CD4-positive, alpha-beta T cell (primary cell): Measurements from ENCODE around the gene CDH13. TPM values are rescaled to one million over a fixed set of nuclear protein-coding genes. Genes with fewer than 3 reads are reported as not detected.

ENCODE experiments used
- ATAC-seq: fragments of 200-7000 bp; cut with Tn5 transposase; one replicate; pipeline ENCODE4 v1.10.0; 2022; ENCODE audit warnings: mild to moderate bottlenecking; ENCODE audit not compliant: poor library complexity
- CTCF ChIA-PET: fragments of 350-600 bp; sonication (Branson Sonifier 250); formaldehyde crosslinking; loops from one replicate; lab custom pipeline; 2021; ENCODE audit warnings: antibody characterized with exemption, inconsistent platforms; lab: Charles Lee
- POLR2A ChIA-PET: fragments of 350-600 bp; sonication (Branson Sonifier 250); formaldehyde crosslinking; loops from one replicate; lab custom pipeline; 2021; ENCODE audit warnings: antibody characterized with exemption, inconsistent platforms; lab: Charles Lee
- DNase-seq, 14 experiments: peaks; one replicate each; pipeline ENCODE4 v3.0.0-alpha.2; 2013 to 2020; ENCODE audit warnings: mixed read lengths in 2 of 14
- H3K27ac ChIP-seq, 2 donors: one replicate each; pipeline versions ENCODE4 v1.5.1 to v1.7.0; 2013; ENCODE audit warnings: low read length in 2 of 2, low read depth in 1 of 2, mild to moderate bottlenecking in 1 of 2
- H3K27me3 ChIP-seq, 2 experiments: 1 replicate in 1 of 2; 2 replicates in 1 of 2; pipeline versions ENCODE4 v1.6.1 to v1.7.0; 2013; ENCODE audit warnings: low read length in 2 of 2, control low read depth in 1 of 2, mild to moderate bottlenecking in 1 of 2, moderate library complexity in 1 of 2; ENCODE audit not compliant: insufficient read depth in 2 of 2, control insufficient read depth in 1 of 2
- H3K36me3 ChIP-seq: one replicate; pipeline ENCODE4 v1.6.1; 2013; ENCODE audit warnings: low read length, control low read depth; ENCODE audit not compliant: insufficient read depth
- H3K4me1 ChIP-seq: one replicate; pipeline ENCODE4 v1.6.1; 2013; ENCODE audit warnings: low read length, control low read depth; ENCODE audit not compliant: insufficient read depth
- H3K4me3 ChIP-seq: one replicate; pipeline ENCODE4 v1.5.1; 2013; ENCODE audit warnings: mild to moderate bottlenecking, low read length, moderate library complexity
- H3K9me3 ChIP-seq, 2 experiments: 1 replicate in 1 of 2; 2 replicates in 1 of 2; pipeline versions ENCODE4 v1.6.1 to v1.7.0; 2013; ENCODE audit warnings: low read length in 2 of 2, mild to moderate bottlenecking in 2 of 2, control low read depth in 1 of 2, moderate library complexity in 1 of 2; ENCODE audit not compliant: control insufficient read depth in 1 of 2, insufficient read depth in 1 of 2
- H3K27ac Mint-ChIP-seq: one replicate; pipeline ENCODE4 v1.8.0; 2020; ENCODE audit warnings: mixed read lengths
- H3K27me3 Mint-ChIP-seq: one replicate; pipeline ENCODE4 v1.8.0; 2021; ENCODE audit warnings: mixed read lengths
- H3K36me3 Mint-ChIP-seq: one replicate; pipeline ENCODE4 v1.8.0; 2021; ENCODE audit warnings: low read depth, mixed read lengths
- H3K4me1 Mint-ChIP-seq: one replicate; pipeline ENCODE4 v1.8.0; 2021; ENCODE audit warnings: low read depth, mixed read lengths
- H3K4me3 Mint-ChIP-seq: one replicate; pipeline ENCODE4 v1.8.0; 2020; ENCODE audit warnings: mild to moderate bottlenecking, mixed read lengths
- H3K9me3 Mint-ChIP-seq: one replicate; pipeline ENCODE4 v1.8.0; 2020; ENCODE audit warnings: mixed read lengths
- intact Hi-C, 2 experiments: fragments of 100-400 bp; cut with DNase I in 1 of 2; cut with micrococcal nuclease in 1 of 2; formaldehyde crosslinking; loops; one replicate each; pipeline versions ENCODE4 v1.15.1 to v1.9.0; 2023 to 2025; cut with DNase I, micrococcal nuclease
- total RNA-seq, 174 experiments: library from RNA in 2 of 174; stranded (reverse) in 2 of 174; gene quantifications; one replicate each; pipeline ENCODE4 v1.2.3 and lab custom pipeline; 2021 to 2026
- TF ChIP-seq, protein P1 (sequence below): fragments of 200-600 bp; IDR thresholded peaks from one replicate; pipeline ENCODE4 v1.8.0; 2022; ENCODE audit warnings: antibody characterized with exemption, mild to moderate bottlenecking

CDH13 gene
- total RNA-seq, 2 experiments from 2014 or later = not detected

DNA sequence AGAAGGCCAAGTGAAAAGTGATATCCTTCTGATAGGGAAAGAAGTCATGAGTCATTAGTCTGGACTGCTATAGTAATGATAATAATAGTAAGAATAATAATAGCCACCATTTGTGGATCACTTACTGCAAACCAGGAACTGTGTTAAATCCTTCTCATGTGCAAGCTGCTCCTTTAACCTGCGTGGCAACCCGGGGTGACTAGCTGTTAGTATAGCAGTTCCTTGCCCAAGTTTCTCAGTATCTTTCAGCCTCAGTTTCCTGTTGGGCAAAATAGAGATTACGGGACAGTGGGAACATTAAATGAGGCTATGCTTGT, 129.5 kb downstream of the CDH13 start:
- TF ChIP-seq, protein P1, sequence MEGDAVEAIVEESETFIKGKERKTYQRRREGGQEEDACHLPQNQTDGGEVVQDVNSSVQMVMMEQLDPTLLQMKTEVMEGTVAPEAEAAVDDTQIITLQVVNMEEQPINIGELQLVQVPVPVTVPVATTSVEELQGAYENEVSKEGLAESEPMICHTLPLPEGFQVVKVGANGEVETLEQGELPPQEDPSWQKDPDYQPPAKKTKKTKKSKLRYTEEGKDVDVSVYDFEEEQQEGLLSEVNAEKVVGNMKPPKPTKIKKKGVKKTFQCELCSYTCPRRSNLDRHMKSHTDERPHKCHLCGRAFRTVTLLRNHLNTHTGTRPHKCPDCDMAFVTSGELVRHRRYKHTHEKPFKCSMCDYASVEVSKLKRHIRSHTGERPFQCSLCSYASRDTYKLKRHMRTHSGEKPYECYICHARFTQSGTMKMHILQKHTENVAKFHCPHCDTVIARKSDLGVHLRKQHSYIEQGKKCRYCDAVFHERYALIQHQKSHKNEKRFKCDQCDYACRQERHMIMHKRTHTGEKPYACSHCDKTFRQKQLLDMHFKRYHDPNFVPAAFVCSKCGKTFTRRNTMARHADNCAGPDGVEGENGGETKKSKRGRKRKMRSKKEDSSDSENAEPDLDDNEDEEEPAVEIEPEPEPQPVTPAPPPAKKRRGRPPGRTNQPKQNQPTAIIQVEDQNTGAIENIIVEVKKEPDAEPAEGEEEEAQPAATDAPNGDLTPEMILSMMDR = no peak
- ChIA-PET CTCF (no interaction called here), POLR2A (no interaction called here)
- H3K27me3 ChIP-seq = peaks cover 0 to 2% of the 10 kb centered on the region in 2 experiments
- no peak overlapping the region for H3K27ac Mint-ChIP-seq
- no peaks in the 10 kb centered on the region for H3K36me3 ChIP-seq
- no peak overlapping the region for H3K4me3 Mint-ChIP-seq
- peaks cover 9% of the 10 kb centered on the region for H3K27me3 Mint-ChIP-seq
- H3K4me1 Mint-ChIP-seq = peaks cover 4% of the 10 kb centered on the region
- H3K36me3 Mint-ChIP-seq = no peaks in the 10 kb centered on the region
- no peak overlapping the region for H3K27ac ChIP-seq
- no peak for DNase-seq
- H3K9me3 Mint-ChIP-seq = no peaks in the 10 kb centered on the region
- intact Hi-C loops = no loop called here
- no peak overlapping the region for H3K4me3 ChIP-seq
- no peaks in the 10 kb centered on the region for H3K4me1 ChIP-seq
- no peak for ATAC-seq
- H3K9me3 ChIP-seq = no peaks in the 10 kb centered on the region

DNA sequence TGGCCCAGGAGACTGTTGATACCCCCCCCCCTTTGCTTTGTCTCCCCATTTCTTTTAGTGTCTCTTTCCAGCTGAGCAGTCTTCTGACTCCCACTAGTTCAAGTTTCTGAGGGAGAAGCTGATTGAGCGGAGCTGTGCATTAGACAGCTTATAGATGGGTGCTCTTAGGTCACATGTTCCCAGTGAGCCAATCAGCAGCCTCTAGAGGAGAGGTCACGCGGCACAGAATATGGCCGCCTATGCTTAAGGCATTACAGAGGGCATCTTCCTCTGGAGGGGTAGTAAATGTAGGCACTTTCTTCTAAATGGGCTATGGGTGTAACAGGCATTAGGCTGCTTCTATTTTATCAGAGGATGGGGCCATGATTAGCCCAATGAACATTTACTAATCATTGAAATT, 131.6 kb downstream of the CDH13 start:
- no peak overlapping the region for H3K4me3 Mint-ChIP-seq
- ATAC-seq = no peak
- H3K4me3 ChIP-seq = no peak overlapping the region
- peaks cover 16% of the 10 kb centered on the region for H3K4me1 Mint-ChIP-seq
- H3K27ac Mint-ChIP-seq = no peak overlapping the region
- TF ChIP-seq, protein P1 = no peak
- no peak overlapping the region for H3K27ac ChIP-seq
- H3K9me3 ChIP-seq = no peaks in the 10 kb centered on the region
- H3K27me3 Mint-ChIP-seq = no peaks in the 10 kb centered on the region
- no peaks in the 10 kb centered on the region for H3K4me1 ChIP-seq
- no peaks in the 10 kb centered on the region for H3K36me3 ChIP-seq
- intact Hi-C loops = no loop called here
- ChIA-PET POLR2A (no interaction called here), CTCF (no interaction called here)
- no peak for DNase-seq
- H3K9me3 Mint-ChIP-seq = no peaks in the 10 kb centered on the region
- no peaks in the 10 kb centered on the region for H3K36me3 Mint-ChIP-seq
- peaks cover 0 to 2% of the 10 kb centered on the region in 2 experiments for H3K27me3 ChIP-seq

DNA sequence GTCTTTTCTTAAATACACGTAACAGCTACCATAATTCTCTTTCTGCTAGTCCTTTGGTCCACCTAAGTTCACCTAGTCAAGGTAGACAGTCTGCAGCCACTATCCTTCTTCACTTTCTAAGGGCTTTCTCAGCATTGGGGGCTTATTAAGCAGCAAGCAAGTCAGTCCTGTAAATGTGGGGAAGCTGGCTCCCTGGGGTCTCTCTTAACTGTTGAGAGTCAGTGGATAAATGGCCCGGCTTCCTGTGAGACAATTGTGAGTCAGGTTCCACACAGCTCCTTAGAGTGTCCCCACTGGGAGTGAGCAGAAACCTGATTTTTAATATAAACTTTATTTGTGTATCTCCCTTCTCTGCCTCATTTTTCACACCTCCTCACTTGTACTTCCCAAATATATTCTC, 132.1 kb downstream of the CDH13 start:
- peaks cover 16% of the 10 kb centered on the region for H3K4me1 Mint-ChIP-seq
- TF ChIP-seq, protein P1 = no peak
- ChIA-PET POLR2A (no interaction called here), CTCF (no interaction called here)
- H3K4me3 Mint-ChIP-seq = no peak overlapping the region
- intact Hi-C loops = no loop called here
- peaks cover 0 to 2% of the 10 kb centered on the region in 2 experiments for H3K27me3 ChIP-seq
- no peak for ATAC-seq
- no peak for DNase-seq
- H3K36me3 Mint-ChIP-seq = no peaks in the 10 kb centered on the region
- H3K9me3 ChIP-seq = no peaks in the 10 kb centered on the region
- H3K4me3 ChIP-seq = no peak overlapping the region
- no peak overlapping the region for H3K27ac Mint-ChIP-seq
- no peaks in the 10 kb centered on the region for H3K36me3 ChIP-seq
- no peaks in the 10 kb centered on the region for H3K9me3 Mint-ChIP-seq
- H3K27me3 Mint-ChIP-seq = no peaks in the 10 kb centered on the region
- no peaks in the 10 kb centered on the region for H3K4me1 ChIP-seq
- H3K27ac ChIP-seq = no peak overlapping the region
